Stimulated activated naive CD4-positive, alpha-beta T cell treated with Interleukin-2 at 50 U/mL for 16 hours (primary cell): ENCODE measurements around the gene NEDD9.

Source experiments
- DNase-seq: peaks from one replicate; lab custom pipeline; 2025; lab: John Stamatoyannopoulos, UW

Gene NEDD9

GRCh38 chr6:11142296-11143027 lies 90.0 kb downstream of the NEDD9 start:
- DNase-seq, result no peak

GRCh38 chr6:11141295-11141694 lies 91.2 kb downstream of the NEDD9 start:
- no peak for DNase-seq

- no peak for DNase-seq
These were observed 92.4 kb downstream of the NEDD9 start for GRCh38 chr6:11140056-11140455.

GRCh38 chr6:11139051-11139960 lies 93.2 kb downstream of the NEDD9 start:
- no peak for DNase-seq

GRCh38 chr6:11136809-11137208 lies 95.7 kb downstream of the NEDD9 start:
- DNase-seq, result no peak
